ENCODE results near the gene TREML1.

GRCh38 chr6:41181566-41181965 lies 27.4 kb upstream of the TREML1 start:
- TF ChIP-seq CTCF (IDR thresholded peaks at IDR 0.05) = no peak
- TF ChIP-seq POLR2A (IDR thresholded peaks at IDR 0.05) = no peak
